ENCODE results near the gene STUM. TPM values are rescaled to one million over a fixed set of nuclear protein-coding genes. Genes with fewer than 3 reads are reported as not detected.
"Not testable (repeated sequence)": the region's sequence is repeated elsewhere in the genome, so short reads cannot be mapped to it uniquely, and the experiment has no call there.

STUM gene
- total RNA-seq, 1 donor from 2014 or later, result 0.08 TPM

DNA sequence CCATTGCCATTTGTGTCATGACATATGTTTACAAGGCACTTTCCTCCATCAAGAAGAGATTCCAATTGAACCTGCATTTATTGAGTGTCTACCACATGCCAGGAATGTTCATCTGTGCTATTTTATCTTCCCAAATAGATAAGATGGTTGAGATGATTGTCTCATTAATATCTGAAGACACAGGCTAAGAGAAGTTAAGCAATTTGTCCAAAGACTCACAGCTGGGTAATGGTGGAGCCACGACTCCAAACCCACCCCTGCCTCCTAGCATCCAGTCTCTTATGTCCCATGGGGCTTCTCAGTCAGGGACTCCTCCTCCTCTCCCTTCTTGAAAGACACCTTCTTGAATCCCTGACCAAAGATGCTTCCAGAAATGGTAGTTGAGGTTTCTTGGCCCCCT is 68.1 kb downstream of the STUM start:
- peaks cover 7% of the 10 kb centered on the region for H3K27me3 Mint-ChIP-seq (ENCODE audit: unreplicated experiment)
- TF ChIP-seq, protein P1, sequence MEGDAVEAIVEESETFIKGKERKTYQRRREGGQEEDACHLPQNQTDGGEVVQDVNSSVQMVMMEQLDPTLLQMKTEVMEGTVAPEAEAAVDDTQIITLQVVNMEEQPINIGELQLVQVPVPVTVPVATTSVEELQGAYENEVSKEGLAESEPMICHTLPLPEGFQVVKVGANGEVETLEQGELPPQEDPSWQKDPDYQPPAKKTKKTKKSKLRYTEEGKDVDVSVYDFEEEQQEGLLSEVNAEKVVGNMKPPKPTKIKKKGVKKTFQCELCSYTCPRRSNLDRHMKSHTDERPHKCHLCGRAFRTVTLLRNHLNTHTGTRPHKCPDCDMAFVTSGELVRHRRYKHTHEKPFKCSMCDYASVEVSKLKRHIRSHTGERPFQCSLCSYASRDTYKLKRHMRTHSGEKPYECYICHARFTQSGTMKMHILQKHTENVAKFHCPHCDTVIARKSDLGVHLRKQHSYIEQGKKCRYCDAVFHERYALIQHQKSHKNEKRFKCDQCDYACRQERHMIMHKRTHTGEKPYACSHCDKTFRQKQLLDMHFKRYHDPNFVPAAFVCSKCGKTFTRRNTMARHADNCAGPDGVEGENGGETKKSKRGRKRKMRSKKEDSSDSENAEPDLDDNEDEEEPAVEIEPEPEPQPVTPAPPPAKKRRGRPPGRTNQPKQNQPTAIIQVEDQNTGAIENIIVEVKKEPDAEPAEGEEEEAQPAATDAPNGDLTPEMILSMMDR (IDR thresholded peaks at IDR 0.05; ENCODE audit: unreplicated experiment), result no peak
- no peak overlapping the region for H3K27ac Mint-ChIP-seq (ENCODE audit: unreplicated experiment)
- H3K9me3 Mint-ChIP-seq (ENCODE audit: unreplicated experiment), result no peaks in the 10 kb centered on the region
- H3K4me3 Mint-ChIP-seq (ENCODE audit: unreplicated experiment), result no peak overlapping the region
- DNase-seq (ENCODE audit: low spot score), result no peak
- no peaks in the 10 kb centered on the region for H3K4me1 Mint-ChIP-seq (ENCODE audit: unreplicated experiment)
- H3K36me3 Mint-ChIP-seq (ENCODE audit: low read depth, unreplicated experiment), result peaks cover 7% of the 10 kb centered on the region

DNA sequence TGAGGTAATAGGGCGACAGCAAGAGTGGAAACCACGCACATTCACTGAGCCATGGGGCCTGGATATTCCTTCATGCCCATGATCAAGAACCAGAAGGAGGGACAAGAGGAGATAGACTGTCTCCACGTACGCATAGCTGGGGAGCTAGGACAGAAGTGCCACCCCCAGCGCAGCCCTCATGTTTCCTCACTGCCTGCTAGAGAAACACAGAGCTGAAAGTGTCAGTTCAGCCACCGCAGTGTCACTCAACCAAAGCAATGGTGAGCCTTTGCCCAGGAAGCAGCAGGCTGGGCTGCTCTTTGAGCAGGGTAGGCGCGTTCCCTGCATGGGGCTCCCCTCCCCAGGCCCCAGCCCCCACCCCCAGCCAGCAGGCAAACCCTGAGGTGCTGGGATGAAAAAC is 68.5 kb downstream of the STUM start:
- no peaks in the 10 kb centered on the region for H3K4me1 Mint-ChIP-seq (ENCODE audit: unreplicated experiment)
- H3K27ac Mint-ChIP-seq (ENCODE audit: unreplicated experiment), result no peak overlapping the region
- H3K36me3 Mint-ChIP-seq (ENCODE audit: low read depth, unreplicated experiment), result peaks cover 7% of the 10 kb centered on the region
- DNase-seq (ENCODE audit: low spot score), result no peak
- no peaks in the 10 kb centered on the region for H3K9me3 Mint-ChIP-seq (ENCODE audit: unreplicated experiment)
- H3K4me3 Mint-ChIP-seq (ENCODE audit: unreplicated experiment), result no peak overlapping the region
- TF ChIP-seq, protein P1 (IDR thresholded peaks at IDR 0.05; ENCODE audit: unreplicated experiment), result no peak
- peaks cover 7% of the 10 kb centered on the region for H3K27me3 Mint-ChIP-seq (ENCODE audit: unreplicated experiment)

DNA sequence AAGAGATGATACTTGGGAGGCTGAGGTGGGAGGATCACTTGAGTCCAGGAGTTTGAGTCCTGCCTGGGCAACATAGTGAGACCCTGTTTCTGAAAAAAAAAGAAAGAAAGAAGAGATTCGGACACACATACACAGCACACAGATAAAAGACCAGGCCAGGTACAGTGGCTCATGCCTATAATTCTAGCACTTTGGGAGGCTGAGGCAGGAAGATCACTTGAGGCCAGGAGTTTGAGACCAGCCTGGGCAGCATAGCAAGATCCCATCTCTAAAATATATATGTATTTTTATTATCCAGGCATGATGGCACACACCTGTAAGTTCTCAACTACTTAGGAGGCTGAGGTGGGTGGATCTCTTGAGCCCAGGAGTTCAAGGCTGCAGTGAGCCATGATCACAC is 69.2 kb downstream of the STUM start:
- not testable (repeated sequence) for H3K27me3 Mint-ChIP-seq (ENCODE audit: unreplicated experiment); H3K4me1 Mint-ChIP-seq (ENCODE audit: unreplicated experiment); H3K27ac Mint-ChIP-seq (ENCODE audit: unreplicated experiment); H3K36me3 Mint-ChIP-seq (ENCODE audit: low read depth, unreplicated experiment); DNase-seq (ENCODE audit: low spot score); H3K9me3 Mint-ChIP-seq (ENCODE audit: unreplicated experiment); H3K4me3 Mint-ChIP-seq (ENCODE audit: unreplicated experiment)

DNA sequence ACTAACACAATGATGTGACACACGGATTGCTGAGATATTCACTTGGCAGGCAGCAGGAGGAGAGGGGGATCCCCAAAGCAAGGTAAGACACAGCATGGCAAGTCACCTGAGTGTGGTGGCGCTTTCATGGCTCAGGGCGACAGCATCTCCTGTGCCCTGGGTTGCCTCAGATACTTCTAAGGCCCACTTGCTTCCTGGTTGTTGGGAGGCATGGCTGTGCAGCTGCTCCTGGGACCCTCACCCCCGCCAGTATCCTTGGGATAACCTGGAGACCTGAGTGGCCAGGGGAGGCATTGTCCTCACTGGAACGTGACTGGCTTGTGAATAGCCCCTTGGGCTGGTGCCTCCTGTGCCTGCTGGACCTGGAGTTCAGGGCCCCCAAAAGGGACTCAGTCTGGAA is 69.8 kb downstream of the STUM start:
- Mint-ChIP-seq H3K27ac (ENCODE audit: unreplicated experiment) (no peak overlapping the region), H3K36me3 (ENCODE audit: low read depth, unreplicated experiment) (peaks cover 7% of the 10 kb centered on the region), H3K27me3 (ENCODE audit: unreplicated experiment) (peaks cover 7% of the 10 kb centered on the region), H3K4me3 (ENCODE audit: unreplicated experiment) (no peak overlapping the region), H3K9me3 (ENCODE audit: unreplicated experiment) (no peaks in the 10 kb centered on the region), H3K4me1 (ENCODE audit: unreplicated experiment) (no peaks in the 10 kb centered on the region)
- no peak for DNase-seq (ENCODE audit: low spot score)
- TF ChIP-seq, protein P1 (IDR thresholded peaks at IDR 0.05; ENCODE audit: unreplicated experiment), result no peak

DNA sequence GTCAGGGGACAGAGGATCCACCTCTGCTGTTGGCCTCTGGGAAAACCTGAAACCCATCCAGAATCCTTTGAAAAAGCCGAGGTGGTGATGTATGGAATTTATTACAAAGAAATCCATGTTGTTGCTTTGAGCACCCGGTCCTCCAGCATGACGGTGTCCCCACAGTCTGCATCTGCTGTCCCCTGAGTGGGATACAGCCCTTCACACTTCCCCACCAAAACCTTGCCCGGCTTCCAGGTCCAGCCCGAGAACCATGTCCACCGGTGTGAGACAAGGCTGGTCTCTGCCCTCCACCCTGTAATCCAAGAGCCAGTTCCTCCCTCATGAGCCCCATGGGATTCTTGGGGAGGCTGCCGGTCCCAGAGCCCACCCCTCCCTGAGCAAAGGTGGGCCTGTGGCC is 70.5 kb downstream of the STUM start:
- TF ChIP-seq, protein P1 (IDR thresholded peaks at IDR 0.05; ENCODE audit: unreplicated experiment), result no peak
- no peak for DNase-seq (ENCODE audit: low spot score)
- Mint-ChIP-seq H3K9me3 (ENCODE audit: unreplicated experiment) (no peaks in the 10 kb centered on the region), H3K27ac (ENCODE audit: unreplicated experiment) (no peak overlapping the region), H3K4me3 (ENCODE audit: unreplicated experiment) (no peak overlapping the region), H3K27me3 (ENCODE audit: unreplicated experiment) (peaks cover 7% of the 10 kb centered on the region), H3K36me3 (ENCODE audit: low read depth, unreplicated experiment) (peaks cover 7% of the 10 kb centered on the region), H3K4me1 (ENCODE audit: unreplicated experiment) (no peaks in the 10 kb centered on the region)

DNA sequence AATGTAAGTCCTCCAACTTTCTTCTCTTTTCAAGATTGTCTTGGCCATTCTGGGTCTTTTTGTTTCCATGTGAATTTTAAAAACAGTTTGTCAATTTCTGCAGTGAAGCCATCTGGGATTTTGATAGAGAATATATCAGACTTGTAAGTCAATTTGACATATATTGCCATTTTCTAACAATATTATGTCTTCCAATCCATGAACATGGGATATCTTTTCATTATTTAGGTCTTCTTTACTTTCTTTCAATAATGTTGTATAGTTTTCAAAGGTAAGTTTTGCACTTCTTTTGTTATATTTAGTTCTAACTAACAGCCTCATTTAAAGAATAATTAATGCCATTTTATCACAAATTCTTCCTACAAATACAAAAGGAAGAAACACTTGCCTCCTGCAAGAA is 73.4 kb downstream of the STUM start:
- Mint-ChIP-seq H3K9me3 (ENCODE audit: unreplicated experiment) (no peaks in the 10 kb centered on the region), H3K4me1 (ENCODE audit: unreplicated experiment) (no peaks in the 10 kb centered on the region), H3K27me3 (ENCODE audit: unreplicated experiment) (peaks cover 7% of the 10 kb centered on the region), H3K36me3 (ENCODE audit: low read depth, unreplicated experiment) (peaks cover 5% of the 10 kb centered on the region), H3K4me3 (ENCODE audit: unreplicated experiment) (no peak overlapping the region), H3K27ac (ENCODE audit: unreplicated experiment) (no peak overlapping the region)
- TF ChIP-seq, protein P1 (IDR thresholded peaks at IDR 0.05; ENCODE audit: unreplicated experiment), result no peak
- DNase-seq (ENCODE audit: low spot score), result no peak

All from endothelial cell (in vitro differentiated cells).